ENCODE results near the gene HS2ST1. TPM values are rescaled to one million over a fixed set of nuclear protein-coding genes. Genes with fewer than 3 reads are reported as not detected.

Gene HS2ST1
- total RNA-seq, 2 donors from 2014 or later: 21.3 to 23.5 TPM

DNA sequence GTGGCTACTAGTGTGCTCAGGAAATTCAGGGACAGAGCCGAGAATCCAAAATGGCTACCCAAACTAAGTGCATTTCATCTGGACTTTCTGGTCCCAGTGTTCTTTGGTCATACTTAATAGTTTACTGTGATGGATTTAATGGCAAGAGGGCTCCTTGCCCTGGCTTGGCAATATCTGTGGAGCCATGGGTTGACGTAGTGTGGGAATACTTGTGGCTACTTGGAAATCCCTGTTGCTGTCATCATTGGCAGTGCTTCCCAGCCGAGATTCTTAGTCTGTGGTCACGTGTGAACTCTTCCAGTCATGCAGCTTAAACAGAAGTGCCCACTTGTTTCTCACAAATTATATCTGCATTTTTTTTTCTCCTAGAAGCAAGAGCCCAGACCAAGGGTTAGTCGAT is 198.9 kb downstream of the HS2ST1 start:
- Histone ChIP-seq H3K27me3 (no peaks in the 10 kb centered on the region), H3K4me1 (no peaks in the 10 kb centered on the region), H3K27ac (no peak overlapping the region), H3K9ac (ENCODE audit: low read depth in 2 of 2, low read length in 2 of 2) (no peak overlapping the region), H3K4me3 (no peak overlapping the region), H3K9me3 (no peaks in the 10 kb centered on the region), H3K36me3 (no peaks in the 10 kb centered on the region)
- DNase-seq: no peak
- TF ChIP-seq, protein P1, sequence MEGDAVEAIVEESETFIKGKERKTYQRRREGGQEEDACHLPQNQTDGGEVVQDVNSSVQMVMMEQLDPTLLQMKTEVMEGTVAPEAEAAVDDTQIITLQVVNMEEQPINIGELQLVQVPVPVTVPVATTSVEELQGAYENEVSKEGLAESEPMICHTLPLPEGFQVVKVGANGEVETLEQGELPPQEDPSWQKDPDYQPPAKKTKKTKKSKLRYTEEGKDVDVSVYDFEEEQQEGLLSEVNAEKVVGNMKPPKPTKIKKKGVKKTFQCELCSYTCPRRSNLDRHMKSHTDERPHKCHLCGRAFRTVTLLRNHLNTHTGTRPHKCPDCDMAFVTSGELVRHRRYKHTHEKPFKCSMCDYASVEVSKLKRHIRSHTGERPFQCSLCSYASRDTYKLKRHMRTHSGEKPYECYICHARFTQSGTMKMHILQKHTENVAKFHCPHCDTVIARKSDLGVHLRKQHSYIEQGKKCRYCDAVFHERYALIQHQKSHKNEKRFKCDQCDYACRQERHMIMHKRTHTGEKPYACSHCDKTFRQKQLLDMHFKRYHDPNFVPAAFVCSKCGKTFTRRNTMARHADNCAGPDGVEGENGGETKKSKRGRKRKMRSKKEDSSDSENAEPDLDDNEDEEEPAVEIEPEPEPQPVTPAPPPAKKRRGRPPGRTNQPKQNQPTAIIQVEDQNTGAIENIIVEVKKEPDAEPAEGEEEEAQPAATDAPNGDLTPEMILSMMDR (IDR thresholded peaks at IDR 0.05): no peak
- intact Hi-C loops (cut with DNase I): no loop called here

DNA sequence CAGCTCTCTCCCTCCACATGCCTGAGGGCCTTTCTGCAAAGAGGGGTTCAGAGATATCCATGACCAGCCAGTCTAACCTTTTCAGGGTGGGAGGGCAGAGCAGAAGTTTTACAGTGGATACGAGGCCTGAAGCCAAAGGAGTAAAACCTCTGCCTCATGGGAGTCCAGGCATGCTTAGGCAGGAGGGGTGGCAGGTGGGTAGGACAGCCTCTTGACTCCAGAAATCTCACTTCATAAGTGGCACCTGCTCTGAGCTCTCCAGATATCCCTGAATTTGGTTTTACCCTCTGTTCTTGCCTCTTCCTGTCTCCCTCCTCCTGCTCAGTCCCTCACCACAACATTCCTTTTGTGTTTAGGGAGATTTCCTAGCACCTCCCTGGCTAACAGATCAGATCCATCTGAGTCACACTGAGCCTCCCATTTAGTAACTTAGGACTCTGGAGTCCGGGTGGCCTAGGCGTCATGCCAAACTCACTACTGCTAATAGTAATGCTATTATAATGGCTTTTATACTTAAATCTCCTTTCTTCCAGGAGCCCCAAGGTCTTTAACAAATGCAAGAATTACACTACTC is 201.0 kb downstream of the HS2ST1 start:
- intact Hi-C loops (cut with DNase I): no loop called here
- H3K4me1 ChIP-seq: no peaks in the 10 kb centered on the region
- H3K4me3 ChIP-seq: no peak overlapping the region
- H3K9ac ChIP-seq (ENCODE audit: low read depth in 2 of 2, low read length in 2 of 2): no peak overlapping the region
- H3K27me3 ChIP-seq: no peaks in the 10 kb centered on the region
- no peak overlapping the region for H3K27ac ChIP-seq
- no peaks in the 10 kb centered on the region for H3K9me3 ChIP-seq
- no peaks in the 10 kb centered on the region for H3K36me3 ChIP-seq
- no peak for DNase-seq
- TF ChIP-seq, protein P1 (IDR thresholded peaks at IDR 0.05): no peak

DNA sequence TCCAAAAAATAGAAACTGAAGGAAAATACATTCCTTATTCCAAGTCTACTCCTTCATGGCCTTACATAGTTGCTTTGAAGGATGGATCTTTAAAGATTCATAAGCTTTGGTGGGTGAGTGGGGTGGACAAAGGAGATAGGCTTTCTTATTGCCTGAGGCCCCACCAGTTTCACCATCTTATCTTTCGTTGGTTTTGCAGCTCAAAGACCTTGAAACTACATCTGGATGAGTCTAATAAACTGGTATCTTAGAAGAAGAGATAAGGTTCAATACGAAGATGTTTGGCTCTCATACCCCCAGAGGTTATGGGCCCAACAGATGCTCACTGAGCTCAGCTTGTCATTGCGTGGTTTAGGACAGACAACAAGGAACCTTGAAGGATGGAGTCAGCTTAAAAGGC is 201.5 kb downstream of the HS2ST1 start:
- no peak overlapping the region for H3K27ac ChIP-seq
- no peaks in the 10 kb centered on the region for H3K27me3 ChIP-seq
- intact Hi-C loops (cut with DNase I): no loop called here
- TF ChIP-seq, protein P1 (IDR thresholded peaks at IDR 0.05): no peak
- DNase-seq: no peak
- no peaks in the 10 kb centered on the region for H3K36me3 ChIP-seq
- H3K9me3 ChIP-seq: no peaks in the 10 kb centered on the region
- H3K9ac ChIP-seq (ENCODE audit: low read depth in 2 of 2, low read length in 2 of 2): no peak overlapping the region
- no peak overlapping the region for H3K4me3 ChIP-seq
- no peaks in the 10 kb centered on the region for H3K4me1 ChIP-seq

DNA sequence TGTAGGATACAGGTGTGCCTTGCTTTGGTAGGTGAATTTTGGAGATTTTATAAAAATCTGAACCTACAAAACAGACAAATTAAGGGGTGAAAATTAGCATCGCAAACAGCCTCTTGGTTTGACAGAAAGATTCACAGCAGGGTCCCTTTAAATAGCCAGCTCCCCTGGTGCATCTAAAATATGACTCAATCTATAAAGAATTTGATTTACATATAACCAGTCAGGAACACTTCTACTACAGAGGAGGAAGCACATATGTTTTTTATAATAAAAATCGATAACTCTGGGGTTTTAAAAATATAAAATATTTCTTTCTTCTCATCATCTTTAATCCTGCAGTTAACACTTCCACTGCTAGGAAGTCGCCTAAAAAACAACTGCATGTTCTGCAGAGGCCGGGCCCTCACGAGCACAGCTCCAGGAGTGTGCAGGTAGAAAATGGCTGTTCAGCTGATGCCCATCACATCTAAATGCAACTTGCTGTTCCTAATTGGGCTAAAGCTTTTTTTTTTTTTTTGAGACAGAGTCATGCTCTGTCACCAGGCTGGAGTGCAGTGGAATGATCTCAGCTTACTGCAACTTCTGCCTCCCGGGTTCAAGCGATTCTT is 203.4 kb downstream of the HS2ST1 start:
- Histone ChIP-seq H3K4me3 (no peak overlapping the region), H3K9ac (ENCODE audit: low read depth in 2 of 2, low read length in 2 of 2) (no peak overlapping the region), H3K9me3 (no peaks in the 10 kb centered on the region), H3K27ac (no peak overlapping the region), H3K4me1 (no peaks in the 10 kb centered on the region), H3K27me3 (no peaks in the 10 kb centered on the region), H3K36me3 (no peaks in the 10 kb centered on the region)
- DNase-seq: no peak
- TF ChIP-seq, protein P1 (IDR thresholded peaks at IDR 0.05): no peak
- intact Hi-C loops (cut with DNase I): no loop called here

DNA sequence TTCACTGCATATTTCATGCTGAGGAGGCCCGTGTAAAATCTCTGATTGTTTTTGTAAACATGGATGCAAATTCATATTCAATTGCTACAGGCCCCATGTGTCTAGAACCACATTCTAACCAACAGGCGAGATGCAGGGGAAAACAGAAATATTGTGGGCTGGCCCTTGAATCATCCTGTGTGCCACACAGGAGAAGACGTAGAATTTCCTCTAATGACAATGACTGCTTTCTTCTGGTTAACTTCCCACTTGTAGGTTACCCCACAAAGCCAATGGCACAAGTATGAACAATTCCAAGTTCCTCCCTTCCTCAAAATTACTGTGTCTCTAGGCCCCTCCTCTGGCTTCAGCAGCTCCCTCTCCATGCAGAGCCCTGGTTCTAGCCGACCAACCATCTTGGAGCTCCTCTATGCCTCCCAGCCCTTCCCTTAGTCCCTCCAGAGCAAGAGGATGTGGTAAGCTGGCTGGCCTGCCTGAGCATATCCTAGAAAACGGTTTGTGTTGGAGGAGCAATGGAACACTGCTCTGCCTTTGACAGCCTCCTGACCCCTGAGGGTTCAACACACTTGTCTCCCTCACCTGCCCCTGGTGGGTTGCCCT is 205.2 kb downstream of the HS2ST1 start:
- no peak overlapping the region for H3K9ac ChIP-seq (ENCODE audit: low read depth in 2 of 2, low read length in 2 of 2)
- no peak overlapping the region for H3K27ac ChIP-seq
- TF ChIP-seq, protein P1 (IDR thresholded peaks at IDR 0.05): no peak
- H3K9me3 ChIP-seq: no peaks in the 10 kb centered on the region
- H3K27me3 ChIP-seq: no peaks in the 10 kb centered on the region
- H3K4me1 ChIP-seq: no peaks in the 10 kb centered on the region
- no peaks in the 10 kb centered on the region for H3K36me3 ChIP-seq
- no peak for DNase-seq
- H3K4me3 ChIP-seq: no peak overlapping the region
- intact Hi-C loops (cut with DNase I): no loop called here
